Neural cell (in vitro differentiated cells): ENCODE data around the gene SLC13A3.

ENCODE experiments used
- EP300 ChIP-seq: fragments of 450-650 bp; conservative IDR thresholded peaks from 2 replicates; pipeline ENCODE4 v1.6.1; 2014; ENCODE audit warnings: antibody characterized with exemption, mild to moderate bottlenecking, moderate library complexity; ENCODE audit not compliant: poor library complexity, severe bottlenecking
- EZH2 ChIP-seq: fragments of 200-600, 300-800 bp; shearing (Covaris generic), sonication (generic); IDR thresholded peaks from 2 replicates; pipeline ENCODE4 v1.6.1; 2014; ENCODE audit warnings: antibody characterized with exemption, low read length, borderline replicate concordance, mild to moderate bottlenecking; ENCODE audit not compliant: insufficient read depth, poor library complexity, severe bottlenecking
- POLR2AphosphoS5 ChIP-seq: IDR thresholded peaks from 2 replicates; pipeline ENCODE4 v1.6.1; 2012
- RAD21 ChIP-seq: fragments of 450-650 bp; conservative IDR thresholded peaks from 2 replicates; pipeline ENCODE4 v1.6.1; 2014; ENCODE audit warnings: antibody characterized with exemption, mild to moderate bottlenecking, moderate library complexity
- TAF1 ChIP-seq: IDR thresholded peaks from 2 replicates; pipeline ENCODE4 v1.6.1; 2012; ENCODE audit warnings: low read depth
- TF ChIP-seq, protein P1 (sequence below): fragments of 450-650 bp; IDR thresholded peaks from 2 replicates; pipeline ENCODE4 v1.5.1; 2014; ENCODE audit warnings: antibody characterized with exemption, mild to moderate bottlenecking, moderate library complexity; ENCODE audit not compliant: poor library complexity, severe bottlenecking

- no peak for TF ChIP-seq POLR2AphosphoS5
- TF ChIP-seq, protein P1, sequence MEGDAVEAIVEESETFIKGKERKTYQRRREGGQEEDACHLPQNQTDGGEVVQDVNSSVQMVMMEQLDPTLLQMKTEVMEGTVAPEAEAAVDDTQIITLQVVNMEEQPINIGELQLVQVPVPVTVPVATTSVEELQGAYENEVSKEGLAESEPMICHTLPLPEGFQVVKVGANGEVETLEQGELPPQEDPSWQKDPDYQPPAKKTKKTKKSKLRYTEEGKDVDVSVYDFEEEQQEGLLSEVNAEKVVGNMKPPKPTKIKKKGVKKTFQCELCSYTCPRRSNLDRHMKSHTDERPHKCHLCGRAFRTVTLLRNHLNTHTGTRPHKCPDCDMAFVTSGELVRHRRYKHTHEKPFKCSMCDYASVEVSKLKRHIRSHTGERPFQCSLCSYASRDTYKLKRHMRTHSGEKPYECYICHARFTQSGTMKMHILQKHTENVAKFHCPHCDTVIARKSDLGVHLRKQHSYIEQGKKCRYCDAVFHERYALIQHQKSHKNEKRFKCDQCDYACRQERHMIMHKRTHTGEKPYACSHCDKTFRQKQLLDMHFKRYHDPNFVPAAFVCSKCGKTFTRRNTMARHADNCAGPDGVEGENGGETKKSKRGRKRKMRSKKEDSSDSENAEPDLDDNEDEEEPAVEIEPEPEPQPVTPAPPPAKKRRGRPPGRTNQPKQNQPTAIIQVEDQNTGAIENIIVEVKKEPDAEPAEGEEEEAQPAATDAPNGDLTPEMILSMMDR = no peak
- no peak for TF ChIP-seq EZH2
- TF ChIP-seq EP300 = no peak
- TF ChIP-seq TAF1 = no peak
- no peak for TF ChIP-seq RAD21
These were observed 50.9 kb downstream of the SLC13A3 start for GRCh38 chr20:46600286-46600752.
